Fibroblast of gingiva (primary cell): ENCODE measurements around the gene NBEAL2.

ENCODE experiments used
- DNase-seq: peaks from one replicate; pipeline ENCODE4 v3.0.0-alpha.2; 2011; ENCODE audit warnings: low read depth

Gene NBEAL2

DNA sequence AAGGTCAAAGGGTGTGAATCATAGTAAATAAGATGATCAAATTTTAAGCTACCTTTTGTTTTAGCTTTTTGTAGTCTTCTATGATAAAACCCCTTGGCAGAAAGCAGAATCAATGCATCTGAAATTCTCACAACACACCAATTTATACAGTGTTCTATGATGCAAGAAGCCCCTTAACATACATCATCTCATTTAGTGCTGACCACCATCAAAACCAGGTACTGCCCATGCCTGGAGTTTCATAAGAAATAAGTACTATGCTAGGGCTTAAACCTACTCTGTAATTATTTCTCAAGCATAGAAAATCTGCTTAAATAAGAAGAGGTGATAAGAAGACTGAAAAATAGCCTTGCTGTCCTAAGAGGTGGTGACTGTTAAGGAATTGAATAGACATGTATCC is 67.6 kb downstream of the NBEAL2 start:
- no peak for DNase-seq

DNA sequence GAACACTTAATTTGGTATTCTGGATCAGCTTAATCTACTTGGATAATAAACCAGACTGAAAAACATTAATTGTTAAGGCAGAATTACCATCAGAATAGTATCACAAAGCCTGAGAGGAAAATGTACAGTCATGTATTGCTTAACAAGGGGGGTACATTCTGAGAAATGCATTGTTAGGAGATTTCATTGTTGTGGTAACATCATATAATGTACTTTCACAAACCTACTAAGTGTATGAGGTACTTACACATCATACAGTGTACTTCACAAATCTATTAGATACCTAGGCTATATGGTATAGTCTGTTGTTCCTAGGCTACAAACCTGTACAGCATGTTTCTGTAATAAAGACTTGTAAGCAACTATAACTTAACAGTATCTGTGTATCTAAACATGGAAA is 68.2 kb downstream of the NBEAL2 start:
- no peak for DNase-seq

DNA sequence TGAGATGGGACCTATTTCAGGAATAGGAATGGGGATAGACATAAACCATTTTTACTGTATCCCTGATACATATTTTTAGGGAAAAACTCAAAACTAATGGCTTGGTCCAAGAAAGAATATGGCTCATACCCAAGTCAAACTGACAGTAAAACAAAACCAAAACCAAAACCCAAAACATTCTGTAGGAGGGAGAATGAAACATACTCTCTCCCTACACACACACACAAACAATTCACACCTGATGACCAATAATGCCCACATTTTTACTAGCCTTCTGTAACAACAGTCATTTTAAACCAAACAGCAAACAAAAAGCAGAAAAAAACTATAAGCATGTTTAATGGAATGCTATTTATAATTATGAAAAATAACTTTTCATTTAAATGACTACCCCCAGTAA is 74.9 kb downstream of the NBEAL2 start:
- no peak for DNase-seq

DNA sequence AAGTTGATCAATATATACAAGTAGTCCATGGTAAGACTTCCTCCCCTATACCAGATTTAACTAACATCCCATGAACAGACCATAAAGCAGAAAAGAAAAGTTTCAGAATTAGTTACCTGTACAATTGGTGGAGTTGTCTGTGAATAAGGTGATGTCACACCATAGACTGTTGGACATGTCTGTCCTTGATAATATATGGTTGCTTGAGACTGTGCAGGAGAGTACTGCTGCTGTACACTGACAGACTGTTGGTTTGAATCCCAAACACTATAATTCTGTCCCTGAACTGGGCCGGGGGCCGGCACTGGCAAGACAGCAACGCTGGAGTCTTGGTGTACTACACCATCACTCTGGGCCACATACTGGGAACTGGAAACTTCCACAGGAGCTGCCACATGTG is 77.2 kb downstream of the NBEAL2 start:
- DNase-seq = no peak

DNA sequence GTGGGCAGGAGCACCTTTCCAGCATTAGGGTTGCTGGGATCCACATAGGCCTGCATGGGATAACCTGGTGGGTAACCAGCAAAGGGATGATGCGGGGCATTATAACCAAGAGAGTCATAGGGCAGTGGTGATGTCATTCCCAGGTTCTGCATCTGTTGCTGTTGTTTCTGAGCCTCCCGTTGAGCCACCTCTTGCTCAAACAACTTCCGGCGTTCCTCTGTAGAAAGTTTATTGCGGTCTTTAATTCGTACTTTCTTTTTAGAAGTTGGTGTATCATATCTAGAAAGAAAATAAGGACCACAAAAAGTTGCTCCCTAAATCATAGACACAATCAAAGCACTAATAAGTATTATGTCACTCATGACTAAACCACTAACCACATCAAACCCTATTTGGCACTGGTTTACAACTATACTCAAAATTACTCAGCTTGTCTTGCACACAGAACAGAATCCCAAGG is 77.8 kb downstream of the NBEAL2 start:
- DNase-seq = no peak
